Gastroesophageal sphincter (tissue), 4 donors: Measurements from ENCODE around the gene TP53BP2. TPM values are rescaled to one million over a fixed set of nuclear protein-coding genes. Genes with fewer than 3 reads are reported as not detected.

ENCODE experiments used
- ATAC-seq: fragments of 150-250 bp; one replicate; pipeline ENCODE4 v1.9.1; 2016; ENCODE audit warnings: mild to moderate bottlenecking, moderate library complexity
- H3K27ac ChIP-seq, 4 donors: fragments of 200-600 bp; sonication (generic) in 3 of 4; 1 replicate in 3 of 4; 2 replicates in 1 of 4; pipeline ENCODE4 v1.5.1; 2016 to 2019
- H3K27me3 ChIP-seq: fragments of 200-600 bp; sonication (generic); one replicate; pipeline ENCODE4 v1.5.1; 2019
- H3K36me3 ChIP-seq, 2 donors: fragments of 200-600 bp; sonication (generic); one replicate each; pipeline ENCODE4 v1.5.1; 2019; ENCODE audit warnings: control low read depth in 1 of 2
- H3K4me1 ChIP-seq, 3 donors: fragments of 200-600 bp; sonication (generic); 1 replicate in 2 of 3; 2 replicates in 1 of 3; pipeline ENCODE4 v1.5.1; 2016 to 2019; ENCODE audit warnings: control low read depth in 2 of 3
- H3K4me3 ChIP-seq, 2 donors: fragments of 200-600 bp; sonication (generic); one replicate each; pipeline ENCODE4 v1.5.1; 2019; ENCODE audit warnings: mild to moderate bottlenecking in 1 of 2, moderate library complexity in 1 of 2
- H3K9me3 ChIP-seq, 3 donors: fragments of 200-600 bp; sonication (generic); one replicate each; pipeline ENCODE4 v1.5.1; 2017 to 2019; ENCODE audit warnings: control low read depth in 2 of 3
- CTCF ChIP-seq, 4 experiments: fragments of 200-600 bp in 2 of 4; fragments of 450-650 bp in 2 of 4; sonication (generic) in 1 of 4; IDR thresholded peaks; one replicate each; pipeline ENCODE4 v1.5.1; 2017 to 2019; ENCODE audit warnings: antibody characterized with exemption in 4 of 4, mild to moderate bottlenecking in 2 of 4, moderate library complexity in 2 of 4
- EP300 ChIP-seq: sonication (generic); formaldehyde crosslinking; IDR thresholded peaks from one replicate; pipeline ENCODE4 v1.6.1; 2017; ENCODE audit warnings: antibody characterized with exemption, mild to moderate bottlenecking
- POLR2A ChIP-seq, 2 donors: fragments of 450-650 bp; IDR thresholded peaks; one replicate each; pipeline ENCODE4 v1.6.1; 2017; ENCODE audit warnings: antibody characterized with exemption in 2 of 2, mild to moderate bottlenecking in 2 of 2, moderate library complexity in 1 of 2
- POLR2AphosphoS5 ChIP-seq: sonication (generic); formaldehyde crosslinking; IDR thresholded peaks from one replicate; pipeline ENCODE4 v1.6.1; 2017; ENCODE audit warnings: antibody characterized with exemption
- WGBS, 2 donors: methylation state at CpG; one replicate each; pipeline ENCODE4 v1.1.5; 2018; ENCODE audit warnings: low coverage in 1 of 2; 5-methylcytosine and 5-hydroxymethylcytosine counted together
- total RNA-seq, 4 donors: library from RNA; depleted of rRNA; stranded (reverse); fragments of >200 nt; gene quantifications; one replicate each; pipeline ENCODE4 v1.1.0, GENCODE V29; 2016

Gene TP53BP2
- total RNA-seq, 4 donors from 2014 or later, result 30.0 to 85.3 (median 52.3) TPM

- no peak for ATAC-seq
- Histone ChIP-seq H3K9me3 (no peaks in the 10 kb centered on the region), H3K4me3 (no peak overlapping the region), H3K27ac (peak overlapping the region in 3 of 4 donors; percentile 64 to 75 (median 69)), H3K4me1 (peaks cover 16 to 84% (median 62%) of the 10 kb centered on the region in 3 donors), H3K36me3 (peaks cover 0 to 11% of the 10 kb centered on the region in 2 donors), H3K27me3 (no peaks in the 10 kb centered on the region)
- TF ChIP-seq CTCF (IDR thresholded peaks at IDR 0.05), result no peak
- TF ChIP-seq POLR2AphosphoS5, result no peak
- no peak for TF ChIP-seq EP300
- no peak for TF ChIP-seq POLR2A (IDR thresholded peaks at IDR 0.05)
- WGBS, 2 donors, result 38 to 44% methylated on average over 4 of the region's 4 CpGs
These were observed 115.1 kb downstream of the TP53BP2 start for GRCh38 chr1:223730479-223731132.

- no peak overlapping the region for H3K4me3 ChIP-seq
- TF ChIP-seq POLR2AphosphoS5 (no peak), CTCF (IDR thresholded peaks at IDR 0.05) (no peak), EP300 (no peak), POLR2A (IDR thresholded peaks at IDR 0.05) (no peak)
- peaks cover 16 to 88% (median 64%) of the 10 kb centered on the region in 3 donors for H3K4me1 ChIP-seq
- no peak overlapping the region for H3K27ac ChIP-seq
- WGBS, 2 donors, result 56 to 100% methylated on average over 2 of the region's 4 CpGs
- H3K9me3 ChIP-seq, result no peaks in the 10 kb centered on the region
- H3K27me3 ChIP-seq, result no peaks in the 10 kb centered on the region
- H3K36me3 ChIP-seq, result peaks cover 0 to 13% of the 10 kb centered on the region in 2 donors
- no peak for ATAC-seq
These were observed 115.8 kb downstream of the TP53BP2 start for GRCh38 chr1:223729906-223730305.

Other genes with a start within 250 kb of the TP53BP2 start
- gene CAPN8, start 180.2 kb downstream of the TP53BP2 start, total RNA-seq, result under 1 TPM in 1 of 4 donors, not detected in 3; 0.45 TPM
- gene CAPN2, start 133.4 kb downstream of the TP53BP2 start, total RNA-seq, result 100 to 1,000 TPM; 140 to 174 (median 149) TPM